Fibroblast of villous mesenchyme (primary cell): ENCODE data around the gene CASKIN1. TPM values are rescaled to one million over a fixed set of nuclear protein-coding genes. Genes with fewer than 3 reads are reported as not detected.
A peak's percentile ranks its signal among the peaks of the same experiment; 100 is the strongest.

Source experiments
- DNase-seq: peaks from one replicate; pipeline ENCODE4 v3.0.0-alpha.2; 2010; ENCODE audit warnings: low read depth
- H3K4me3 ChIP-seq: 2 replicates; pipeline ENCODE4 v1.5.1; 2011; ENCODE audit warnings: low read depth, mild to moderate bottlenecking, low read length
- total RNA-seq: library from RNA; depleted of rRNA; stranded (reverse); fragments of >200 nt; gene quantifications from 2 replicates; pipeline ENCODE4 v1.2.3, GENCODE V29; 2012
- TF ChIP-seq, protein P1 (sequence below): IDR thresholded peaks from 2 replicates; pipeline ENCODE4 v1.5.1; 2012; ENCODE audit warnings: low read depth, mild to moderate bottlenecking, low read length; ENCODE audit not compliant: insufficient read depth

CASKIN1 gene
- total RNA-seq, 1 donor, result 0.86 TPM

GRCh38 chr16:2236337-2237101 lies 40.1 kb upstream of the CASKIN1 start, which contains the start of gene DNASE1L2:
TSS of gene DNASE1L2 (plus strand) at chr16:2236444. CDS start at chr16:2236817, 373 bp downstream.
- TF ChIP-seq, protein P1, sequence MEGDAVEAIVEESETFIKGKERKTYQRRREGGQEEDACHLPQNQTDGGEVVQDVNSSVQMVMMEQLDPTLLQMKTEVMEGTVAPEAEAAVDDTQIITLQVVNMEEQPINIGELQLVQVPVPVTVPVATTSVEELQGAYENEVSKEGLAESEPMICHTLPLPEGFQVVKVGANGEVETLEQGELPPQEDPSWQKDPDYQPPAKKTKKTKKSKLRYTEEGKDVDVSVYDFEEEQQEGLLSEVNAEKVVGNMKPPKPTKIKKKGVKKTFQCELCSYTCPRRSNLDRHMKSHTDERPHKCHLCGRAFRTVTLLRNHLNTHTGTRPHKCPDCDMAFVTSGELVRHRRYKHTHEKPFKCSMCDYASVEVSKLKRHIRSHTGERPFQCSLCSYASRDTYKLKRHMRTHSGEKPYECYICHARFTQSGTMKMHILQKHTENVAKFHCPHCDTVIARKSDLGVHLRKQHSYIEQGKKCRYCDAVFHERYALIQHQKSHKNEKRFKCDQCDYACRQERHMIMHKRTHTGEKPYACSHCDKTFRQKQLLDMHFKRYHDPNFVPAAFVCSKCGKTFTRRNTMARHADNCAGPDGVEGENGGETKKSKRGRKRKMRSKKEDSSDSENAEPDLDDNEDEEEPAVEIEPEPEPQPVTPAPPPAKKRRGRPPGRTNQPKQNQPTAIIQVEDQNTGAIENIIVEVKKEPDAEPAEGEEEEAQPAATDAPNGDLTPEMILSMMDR, result no peak
- H3K4me3 ChIP-seq, result peak within 1 kb of the TSS; percentile 43
- DNase-seq, result peak; percentile 18

GRCh38 chr16:2235695-2236336 lies 39.4 kb upstream of the CASKIN1 start:
- H3K4me3 ChIP-seq, result no peak overlapping the region
- no peak for DNase-seq
- TF ChIP-seq, protein P1, result no peak

DNA sequence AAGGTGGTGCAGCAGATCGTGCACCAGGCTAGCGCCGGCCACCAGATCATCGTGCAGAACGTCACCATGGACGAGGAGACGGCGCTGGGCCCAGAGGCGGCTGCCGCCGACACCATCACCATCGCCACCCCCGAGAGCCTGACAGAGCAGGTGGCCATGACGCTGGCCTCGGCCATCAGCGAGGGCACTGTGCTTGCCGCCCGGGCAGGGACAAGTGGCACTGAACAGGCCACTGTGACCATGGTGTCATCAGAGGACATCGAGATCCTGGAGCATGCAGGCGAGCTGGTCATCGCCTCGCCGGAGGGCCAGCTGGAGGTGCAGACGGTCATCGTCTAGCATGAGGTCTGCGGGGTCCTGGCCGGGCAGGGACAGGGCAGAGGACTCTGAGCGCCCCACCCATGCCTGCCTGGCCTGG lies 38.8 kb upstream of the CASKIN1 start:
- H3K4me3 ChIP-seq, result no peak overlapping the region
- no peak for DNase-seq
- TF ChIP-seq, protein P1, result no peak

GRCh38 chr16:2234813-2235170 lies 38.4 kb upstream of the CASKIN1 start:
- TF ChIP-seq, protein P1, result no peak
- H3K4me3 ChIP-seq, result no peak overlapping the region
- DNase-seq, result no peak

DNA sequence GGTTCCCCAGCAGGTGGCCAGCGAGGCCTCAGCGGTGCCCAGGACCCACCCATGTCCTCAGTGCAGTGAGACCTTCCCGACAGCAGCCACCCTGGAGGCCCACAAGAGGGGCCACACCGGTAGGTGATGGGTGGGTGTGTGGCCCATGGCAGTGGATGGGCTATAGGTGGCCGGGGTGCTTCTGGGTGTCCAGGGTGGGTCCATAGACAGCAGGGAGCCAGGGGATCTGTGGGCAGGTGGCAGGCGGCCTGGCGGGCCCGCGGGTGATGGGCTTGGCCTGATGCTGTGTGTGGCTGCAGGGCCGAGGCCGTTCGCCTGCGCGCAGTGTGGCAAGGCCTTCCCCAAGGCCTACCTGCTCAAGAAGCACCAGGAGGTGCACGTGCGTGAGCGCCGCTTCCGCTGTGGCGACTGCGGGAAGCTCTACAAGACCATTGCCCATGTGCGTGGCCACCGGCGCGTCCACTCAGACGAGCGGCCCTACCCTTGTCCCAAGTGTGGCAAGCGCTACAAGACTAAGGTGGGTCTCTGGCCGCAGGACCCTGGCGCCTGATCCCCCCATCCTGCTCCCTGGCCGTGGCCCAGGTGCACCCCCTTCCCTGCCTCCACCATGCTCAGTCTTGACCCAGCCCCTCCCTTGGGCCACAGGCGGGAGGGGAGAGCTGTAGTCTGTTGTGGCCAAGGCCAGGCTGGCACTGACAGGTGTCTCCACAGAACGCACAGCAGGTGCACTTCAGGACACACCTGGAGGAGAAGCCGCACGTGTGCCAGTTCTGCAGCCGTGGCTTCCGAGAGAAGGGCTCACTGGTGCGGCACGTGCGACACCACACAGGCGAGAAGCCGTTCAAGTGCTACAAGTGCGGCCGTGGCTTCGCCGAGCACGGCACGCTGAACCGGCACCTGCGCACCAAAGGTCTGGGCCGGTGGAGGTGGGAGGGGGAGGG lies 37.7 kb upstream of the CASKIN1 start:
- no peak for DNase-seq
- TF ChIP-seq, protein P1, result no peak
- H3K4me3 ChIP-seq, result no peak overlapping the region

- TF ChIP-seq, protein P1, result no peak
- no peak overlapping the region for H3K4me3 ChIP-seq
- no peak for DNase-seq
Observed at GRCh38 chr16:2233046-2233775, 36.8 kb upstream of the CASKIN1 start.
